ENCODE results near the gene PLA2G6. TPM values are rescaled to one million over a fixed set of nuclear protein-coding genes. Genes with fewer than 3 reads are reported as not detected.

Gene PLA2G6
- total RNA-seq, 1 experiment from 2014 or later = 16.2 TPM

- TF ChIP-seq POLR2AphosphoS5 (IDR thresholded peaks at IDR 0.05; ENCODE audit: low read depth, low read length) (no peak), SIN3A (IDR thresholded peaks at IDR 0.05; ENCODE audit: borderline replicate concordance, insufficient read depth, low read depth, low read length) (no peak), CTCF (IDR thresholded peaks at IDR 0.05) (no peak), REST (IDR thresholded peaks at IDR 0.05; ENCODE audit: insufficient read depth in 1 of 2, low read depth in 2 of 2, low read length in 1 of 2) (no peak), TCF7L2 (IDR thresholded peaks at IDR 0.05; ENCODE audit: low read depth, low read length) (no peak)
- no peak overlapping the region for H3K27ac ChIP-seq (ENCODE audit: low read length)
- CTCF ChIA-PET = no interaction called here
- H3K4me3 ChIP-seq (ENCODE audit: low read depth in 2 of 2, low read length in 2 of 2) = no peak overlapping the region
- DNase-seq (ENCODE audit: low read depth, low spot score) (no peak), ATAC-seq (no peak)
- no peaks in the 10 kb centered on the region; the same call in 1 of the 2 replicates for H3K4me1 ChIP-seq (ENCODE audit: control insufficient read depth, insufficient read depth, low read length)
- no peaks in the 10 kb centered on the region for H3K36me3 ChIP-seq (ENCODE audit: control insufficient read depth, insufficient read depth, low read length)
- POLR2A ChIA-PET = no interaction called here
- no peaks in the 10 kb centered on the region for H3K27me3 ChIP-seq (ENCODE audit: control insufficient read depth, insufficient read depth, low read length)
- no TSS peak for BruUV-seq (replicated peaks)
- in situ Hi-C loops (cut with HindIII; ENCODE audit: low pct_unique_long_range_greater_than_20kb, low sequenced_read_pairs) (no loop called here), intact Hi-C loops (cut with micrococcal nuclease; ENCODE audit: unreplicated experiment) (no loop called here)
- H3K9me3 ChIP-seq (ENCODE audit: control insufficient read depth, insufficient read depth, low read depth, low read length) = no peaks in the 10 kb centered on the region
These were observed 93.8 kb downstream of the PLA2G6 start for GRCh38 chr22:38087855-38088254.

GRCh38 chr22:38086942-38087341 lies 94.7 kb downstream of the PLA2G6 start:
- no peak overlapping the region for H3K4me3 ChIP-seq (ENCODE audit: low read depth in 2 of 2, low read length in 2 of 2)
- no peak for DNase-seq (ENCODE audit: low read depth, low spot score)
- ChIA-PET CTCF (no interaction called here), POLR2A (no interaction called here)
- ATAC-seq = no peak
- no peaks in the 10 kb centered on the region for H3K27me3 ChIP-seq (ENCODE audit: control insufficient read depth, insufficient read depth, low read length)
- in situ Hi-C loops (cut with HindIII; ENCODE audit: low pct_unique_long_range_greater_than_20kb, low sequenced_read_pairs) (no loop called here), intact Hi-C loops (cut with micrococcal nuclease; ENCODE audit: unreplicated experiment) (no loop called here)
- H3K9me3 ChIP-seq (ENCODE audit: control insufficient read depth, insufficient read depth, low read depth, low read length) = no peaks in the 10 kb centered on the region
- no TSS peak for BruUV-seq (replicated peaks)
- no peaks in the 10 kb centered on the region; the same call in 1 of the 2 replicates for H3K4me1 ChIP-seq (ENCODE audit: control insufficient read depth, insufficient read depth, low read length)
- H3K36me3 ChIP-seq (ENCODE audit: control insufficient read depth, insufficient read depth, low read length) = no peaks in the 10 kb centered on the region
- H3K27ac ChIP-seq (ENCODE audit: low read length) = no peak overlapping the region
- no peak for TF ChIP-seq SIN3A (IDR thresholded peaks at IDR 0.05; ENCODE audit: borderline replicate concordance, insufficient read depth, low read depth, low read length)
- no peak for TF ChIP-seq REST (IDR thresholded peaks at IDR 0.05; ENCODE audit: insufficient read depth in 1 of 2, low read depth in 2 of 2, low read length in 1 of 2)
- TF ChIP-seq POLR2AphosphoS5 (IDR thresholded peaks at IDR 0.05; ENCODE audit: low read depth, low read length) = no peak
- no peak for TF ChIP-seq TCF7L2 (IDR thresholded peaks at IDR 0.05; ENCODE audit: low read depth, low read length)
- no peak for TF ChIP-seq CTCF (IDR thresholded peaks at IDR 0.05)
